Fibroblast of pulmonary artery (primary cell): ENCODE results near the gene PLS3.
A peak's percentile ranks its signal among the peaks of the same experiment; 100 is the strongest.
"Not testable (repeated sequence)": the region's sequence is repeated elsewhere in the genome, so short reads cannot be mapped to it uniquely, and the experiment has no call there.

Source experiments
- DNase-seq: peaks from one replicate; pipeline ENCODE4 v3.0.0-alpha.2; 2010; ENCODE audit warnings: low read depth
- H3K4me3 ChIP-seq: replicated peaks from 2 replicates; pipeline ENCODE4 v1.5.1; 2011; ENCODE audit warnings: low read depth, mild to moderate bottlenecking, control low read depth, low read length, moderate library complexity
- TF ChIP-seq, protein P1 (sequence below): IDR thresholded peaks from 2 replicates; pipeline ENCODE4 v1.5.1; 2011; ENCODE audit warnings: mild to moderate bottlenecking, control low read depth, low read length, inconsistent platforms; ENCODE audit errors: missing control alignments

Gene PLS3

DNA sequence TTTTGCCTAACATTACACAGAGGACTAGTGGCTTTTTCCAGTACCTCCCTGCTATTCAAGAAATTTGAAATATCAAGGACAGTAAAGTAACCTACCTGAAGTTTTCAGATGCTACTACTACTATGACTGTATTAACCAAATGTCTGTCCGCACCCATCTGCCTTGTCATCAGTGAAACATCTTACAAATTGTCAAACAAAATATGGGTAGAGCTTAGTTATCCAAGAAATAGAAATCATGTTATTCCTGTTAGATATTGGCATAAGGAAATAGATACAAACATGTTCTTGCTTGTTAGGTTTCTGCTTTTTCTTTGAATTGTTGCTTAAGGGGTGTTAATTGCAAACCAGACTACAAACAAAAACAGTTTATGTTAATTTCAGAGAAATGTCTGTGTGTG is 63.9 kb downstream of the PLS3 start:
- TF ChIP-seq, protein P1, sequence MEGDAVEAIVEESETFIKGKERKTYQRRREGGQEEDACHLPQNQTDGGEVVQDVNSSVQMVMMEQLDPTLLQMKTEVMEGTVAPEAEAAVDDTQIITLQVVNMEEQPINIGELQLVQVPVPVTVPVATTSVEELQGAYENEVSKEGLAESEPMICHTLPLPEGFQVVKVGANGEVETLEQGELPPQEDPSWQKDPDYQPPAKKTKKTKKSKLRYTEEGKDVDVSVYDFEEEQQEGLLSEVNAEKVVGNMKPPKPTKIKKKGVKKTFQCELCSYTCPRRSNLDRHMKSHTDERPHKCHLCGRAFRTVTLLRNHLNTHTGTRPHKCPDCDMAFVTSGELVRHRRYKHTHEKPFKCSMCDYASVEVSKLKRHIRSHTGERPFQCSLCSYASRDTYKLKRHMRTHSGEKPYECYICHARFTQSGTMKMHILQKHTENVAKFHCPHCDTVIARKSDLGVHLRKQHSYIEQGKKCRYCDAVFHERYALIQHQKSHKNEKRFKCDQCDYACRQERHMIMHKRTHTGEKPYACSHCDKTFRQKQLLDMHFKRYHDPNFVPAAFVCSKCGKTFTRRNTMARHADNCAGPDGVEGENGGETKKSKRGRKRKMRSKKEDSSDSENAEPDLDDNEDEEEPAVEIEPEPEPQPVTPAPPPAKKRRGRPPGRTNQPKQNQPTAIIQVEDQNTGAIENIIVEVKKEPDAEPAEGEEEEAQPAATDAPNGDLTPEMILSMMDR: no peak
- no peak for DNase-seq
- no peak overlapping the region for H3K4me3 ChIP-seq

DNA sequence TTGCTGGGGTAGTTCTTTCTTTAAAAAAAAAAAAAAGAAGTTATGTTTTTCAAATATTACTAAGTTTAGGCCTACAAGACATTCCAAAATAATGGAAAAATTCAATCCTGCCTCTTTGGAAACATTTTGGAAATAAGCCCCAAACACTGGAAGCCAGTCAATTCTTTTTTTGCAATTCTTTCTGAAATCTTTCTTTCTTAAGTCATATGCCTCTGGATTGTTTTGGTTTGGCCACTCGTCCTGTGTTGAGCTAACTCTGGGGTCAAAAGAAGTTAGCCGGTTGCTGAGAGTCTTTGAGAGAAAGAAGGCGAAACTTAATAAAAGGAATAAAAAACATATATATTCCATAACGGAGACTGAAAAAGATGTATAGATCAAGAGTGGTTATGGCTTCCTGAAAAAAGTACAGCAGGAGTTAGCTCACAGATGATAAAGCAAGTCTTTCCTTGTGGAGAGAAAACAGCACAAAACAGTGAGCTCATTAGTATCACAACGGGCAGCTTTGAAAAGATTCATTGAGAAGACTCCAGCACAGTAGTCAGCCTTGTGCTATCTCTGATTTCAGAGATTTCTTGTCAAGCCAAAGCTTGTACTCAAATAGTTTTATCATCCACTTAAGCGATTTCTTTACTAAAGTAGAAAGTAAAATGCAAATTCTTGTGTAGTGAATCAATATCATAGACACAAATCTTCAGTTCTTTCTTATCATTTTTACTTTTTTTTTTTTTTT is 64.8 kb downstream of the PLS3 start:
- TF ChIP-seq, protein P1: no peak
- H3K4me3 ChIP-seq: no peak overlapping the region
- peak; percentile 55 for DNase-seq

DNA sequence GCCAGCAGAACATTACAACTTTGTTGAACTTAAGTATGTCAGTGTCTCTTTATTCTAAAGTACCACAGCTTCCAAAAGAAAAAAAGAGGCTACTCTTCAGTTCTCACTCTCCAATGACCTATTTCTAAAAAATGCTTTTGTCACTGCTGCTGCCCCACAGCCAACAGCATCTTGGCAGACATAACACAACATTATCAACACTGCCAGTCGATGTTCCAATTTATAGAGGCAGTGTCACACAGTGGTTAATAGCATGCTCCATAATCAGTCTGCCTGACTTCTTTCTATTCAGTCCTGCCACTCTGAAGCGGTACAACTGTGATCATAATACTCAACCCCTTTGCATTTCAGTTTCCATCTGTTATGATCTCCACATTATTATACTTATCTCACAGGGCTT is 69.2 kb downstream of the PLS3 start:
- no peak overlapping the region for H3K4me3 ChIP-seq
- TF ChIP-seq, protein P1: no peak
- no peak for DNase-seq

DNA sequence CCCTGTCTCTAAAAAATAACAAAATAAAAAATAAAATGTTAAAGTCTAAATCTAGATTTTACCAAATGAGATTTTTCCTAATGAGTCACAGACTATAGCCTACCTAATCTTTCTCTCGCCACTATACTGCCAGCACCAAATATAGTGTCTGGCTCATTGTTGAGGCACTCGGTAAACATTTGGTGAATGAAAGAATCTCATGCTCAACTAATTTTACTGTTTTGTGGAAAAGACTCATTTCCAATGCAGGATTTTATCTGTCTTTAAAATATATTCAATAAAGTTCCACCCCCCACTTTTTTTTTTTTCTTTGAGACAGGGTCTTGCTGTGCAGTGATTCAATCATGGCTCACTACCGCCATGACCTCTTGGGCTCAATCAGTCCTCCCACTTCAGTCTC is 71.5 kb downstream of the PLS3 start:
- TF ChIP-seq, protein P1: no peak
- H3K4me3 ChIP-seq: no peak overlapping the region
- DNase-seq: no peak

DNA sequence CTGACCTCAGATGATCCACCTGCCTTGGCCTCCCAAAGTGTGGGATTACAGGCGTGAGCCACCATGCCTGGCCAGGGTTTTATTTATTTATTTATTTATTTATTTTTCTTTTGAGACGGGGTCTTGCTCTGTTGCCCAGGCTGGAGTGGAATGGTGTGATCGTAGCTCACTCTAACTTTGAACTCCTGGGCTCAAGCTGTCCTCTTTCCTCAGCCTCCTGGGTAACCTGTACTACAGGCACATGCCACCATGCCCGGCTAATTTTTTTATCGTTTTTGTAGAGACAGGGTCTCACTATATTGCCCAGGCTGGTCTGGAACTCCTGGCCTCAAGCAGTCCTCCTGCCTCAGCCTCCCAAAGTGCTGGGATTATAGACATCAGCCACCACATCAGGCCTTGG is 72.4 kb downstream of the PLS3 start:
- not testable (repeated sequence) for H3K4me3 ChIP-seq

DNA sequence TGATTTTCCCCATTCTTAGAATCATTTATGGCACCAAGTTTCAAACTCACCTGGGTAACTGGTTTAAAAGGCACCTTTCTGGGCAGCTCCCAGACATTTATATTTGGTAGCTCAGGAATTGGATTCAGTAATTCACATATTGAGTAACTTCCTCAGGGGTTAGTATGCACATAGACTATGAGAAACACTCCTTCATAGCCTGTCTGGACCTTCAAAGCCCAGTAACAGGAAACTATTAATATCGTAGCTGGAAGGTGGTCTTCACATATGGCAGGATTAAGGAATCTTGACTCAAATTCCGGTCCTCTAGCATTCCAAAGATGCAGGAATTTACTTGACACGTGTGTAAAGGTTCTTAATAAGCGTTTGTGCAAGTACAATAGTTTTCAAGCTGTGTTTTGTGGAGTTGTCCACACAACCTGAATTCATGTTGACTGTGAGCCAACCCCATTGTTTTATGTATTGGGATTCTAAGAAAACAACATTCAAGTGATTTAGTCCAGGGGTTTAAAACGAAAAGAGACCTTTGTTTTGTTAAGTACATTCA is 78.4 kb downstream of the PLS3 start:
- no peak for DNase-seq
- TF ChIP-seq, protein P1: no peak
- H3K4me3 ChIP-seq: no peak overlapping the region

More for the DNA sequence above, 72.4 kb downstream of the PLS3 start:
- DNase-seq: not testable (repeated sequence)

DNA sequence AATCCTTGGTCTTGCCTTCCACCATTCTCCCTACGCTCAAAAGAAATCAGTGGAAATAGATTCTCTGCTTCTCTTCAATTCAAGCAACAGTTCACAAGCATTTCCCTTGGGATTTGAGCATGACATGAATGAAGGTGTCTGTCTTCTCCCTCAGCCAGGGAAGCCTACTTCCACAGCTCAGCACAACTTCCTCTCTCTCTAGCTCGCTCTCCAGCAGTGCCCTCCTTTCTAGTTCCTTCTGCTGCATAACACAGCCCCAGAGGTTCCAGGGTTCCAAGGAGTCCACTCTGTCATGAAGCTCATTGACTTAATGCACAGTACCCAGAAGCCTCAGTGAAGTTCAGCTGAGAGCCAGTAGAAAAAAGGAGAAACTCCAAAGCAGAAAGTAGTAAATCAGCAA is 81.3 kb downstream of the PLS3 start:
- no peak for DNase-seq
- TF ChIP-seq, protein P1: no peak
- no peak overlapping the region for H3K4me3 ChIP-seq
